Astrocyte (in vitro differentiated cells and primary cell): ENCODE results near the gene USP32. TPM values are rescaled to one million over a fixed set of nuclear protein-coding genes. Genes with fewer than 3 reads are reported as not detected.
"Not testable (repeated sequence)": the region's sequence is repeated elsewhere in the genome, so short reads cannot be mapped to it uniquely, and the experiment has no call there.

Experiments used
- DNase-seq: peaks from one replicate; pipeline ENCODE4 v3.0.0-alpha.2; 2010; ENCODE audit warnings: low read depth
- FAIRE-seq: peaks from 2 replicates; lab custom pipeline; 2011; peaks lifted over from hg19 to GRCh38; lab: Jason Lieb, UNC
- H2AFZ ChIP-seq: 2 replicates; pipeline ENCODE4 v1.6.0; 2012; ENCODE audit warnings: low read depth, low read length, inconsistent platforms
- H3K27ac ChIP-seq: 2 replicates; pipeline ENCODE4 v1.5.1; 2011; ENCODE audit warnings: low read depth, low read length, inconsistent platforms
- H3K27me3 ChIP-seq: 2 replicates; pipeline ENCODE4 v1.6.0; 2011; ENCODE audit warnings: low read length, inconsistent platforms; ENCODE audit not compliant: insufficient read depth
- H3K36me3 ChIP-seq: 2 replicates; pipeline ENCODE4 v1.5.1; 2011; ENCODE audit warnings: low read length, inconsistent platforms; ENCODE audit not compliant: insufficient read depth
- H3K4me1 ChIP-seq: 2 replicates; pipeline ENCODE4 v1.5.1; 2011; ENCODE audit warnings: low read length, inconsistent platforms; ENCODE audit not compliant: insufficient read depth
- H3K4me2 ChIP-seq: 2 replicates; pipeline ENCODE4 v1.6.0; 2012; ENCODE audit warnings: low read length, inconsistent platforms
- H3K4me3 ChIP-seq: 2 replicates; pipeline ENCODE4 v1.5.1; 2011; ENCODE audit warnings: low read depth, mild to moderate bottlenecking, low read length, inconsistent platforms; ENCODE audit not compliant: insufficient read depth
- H3K79me2 ChIP-seq: 2 replicates; pipeline ENCODE4 v1.6.0; 2012; ENCODE audit warnings: mild to moderate bottlenecking, low read length, inconsistent platforms; ENCODE audit not compliant: insufficient read depth
- H3K9ac ChIP-seq: 2 replicates; pipeline ENCODE4 v1.6.0; 2012; ENCODE audit warnings: mild to moderate bottlenecking, low read length, inconsistent platforms
- H3K9me3 ChIP-seq: 2 replicates; pipeline ENCODE4 v1.5.1; 2012; ENCODE audit warnings: low read depth, mild to moderate bottlenecking, low read length, inconsistent platforms; ENCODE audit not compliant: insufficient read depth
- H4K20me1 ChIP-seq: 2 replicates; pipeline ENCODE4 v1.6.0; 2012; ENCODE audit warnings: low read length, inconsistent platforms; ENCODE audit not compliant: insufficient read depth
- H3K27ac Mint-ChIP-seq: one replicate; pipeline ENCODE4 v1.8.0; 2021; ENCODE audit warnings: mild to moderate bottlenecking, mixed read lengths; ENCODE audit not compliant: unreplicated experiment
- H3K27me3 Mint-ChIP-seq: one replicate; pipeline ENCODE4 v1.8.0; 2021; ENCODE audit warnings: low read depth, mixed read lengths; ENCODE audit not compliant: unreplicated experiment
- H3K36me3 Mint-ChIP-seq: one replicate; pipeline ENCODE4 v1.8.0; 2021; ENCODE audit warnings: low read depth, mixed read lengths; ENCODE audit not compliant: unreplicated experiment
- H3K4me1 Mint-ChIP-seq: one replicate; pipeline ENCODE4 v1.8.0; 2021; ENCODE audit warnings: low read depth, mixed read lengths; ENCODE audit not compliant: unreplicated experiment
- H3K4me3 Mint-ChIP-seq: one replicate; pipeline ENCODE4 v1.8.0; 2021; ENCODE audit warnings: mild to moderate bottlenecking, moderate library complexity, mixed read lengths; ENCODE audit not compliant: unreplicated experiment
- H3K9me3 Mint-ChIP-seq: one replicate; pipeline ENCODE4 v1.8.0; 2021; ENCODE audit warnings: mild to moderate bottlenecking, mixed read lengths; ENCODE audit not compliant: unreplicated experiment
- EZH2 ChIP-seq: IDR thresholded peaks from 2 replicates; pipeline ENCODE4 v1.6.1; 2012; ENCODE audit warnings: mild to moderate bottlenecking, low read length, inconsistent platforms; ENCODE audit not compliant: insufficient read depth
- total RNA-seq: library from RNA; stranded (reverse); gene quantifications from 2 replicates; pipeline ENCODE4 v1.2.1, GENCODE V29; 2021
- TF ChIP-seq, protein P1 (sequence below): IDR thresholded peaks from 2 replicates; pipeline ENCODE4 v1.5.1; 2011; ENCODE audit warnings: low read depth, mild to moderate bottlenecking, inconsistent platforms, low read length, moderate library complexity; ENCODE audit not compliant: insufficient read depth

The USP32 gene
- total RNA-seq, 1 donor from 2014 or later = 40.2 TPM

DNA sequence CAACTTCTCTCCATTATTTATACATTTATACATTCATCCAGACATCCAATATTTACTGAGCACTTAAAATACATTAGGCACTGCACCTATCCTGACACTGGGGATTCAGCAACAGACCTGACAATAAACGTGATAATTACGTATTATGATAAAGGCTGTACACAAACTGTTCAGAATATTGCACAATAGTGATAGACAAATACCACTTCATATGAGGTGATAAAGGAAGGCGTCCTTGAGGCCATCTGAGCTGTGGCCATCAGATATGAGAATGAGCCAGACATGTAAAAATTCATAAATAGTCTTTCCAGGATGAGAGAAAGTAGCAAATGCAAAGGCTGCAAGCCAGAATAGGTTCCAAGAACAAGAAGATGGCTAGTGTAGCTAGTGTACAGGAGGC lies 8.6 kb downstream of the USP32 start:
- TF ChIP-seq EZH2 = no peak
- peaks cover 5% of the 10 kb centered on the region for H3K36me3 Mint-ChIP-seq
- no peak overlapping the region for H3K9ac ChIP-seq
- no peaks in the 10 kb centered on the region for H3K27me3 ChIP-seq
- H3K9me3 Mint-ChIP-seq = no peaks in the 10 kb centered on the region
- no peak overlapping the region for H3K27ac Mint-ChIP-seq
- H3K9me3 ChIP-seq = no peaks in the 10 kb centered on the region
- H3K4me3 Mint-ChIP-seq = no peak overlapping the region
- H3K27ac ChIP-seq = no peak overlapping the region
- FAIRE-seq = no peak
- DNase-seq = no peak
- no peak overlapping the region for H3K4me3 ChIP-seq
- H3K4me2 ChIP-seq = no peak overlapping the region
- peaks cover 69% of the 10 kb centered on the region for H4K20me1 ChIP-seq
- H3K4me1 Mint-ChIP-seq = peaks cover 33% of the 10 kb centered on the region
- no peaks in the 10 kb centered on the region for H3K36me3 ChIP-seq
- H3K4me1 ChIP-seq = peaks cover 1% of the 10 kb centered on the region
- H3K27me3 Mint-ChIP-seq = no peaks in the 10 kb centered on the region
- peaks cover 78% of the 10 kb centered on the region for H3K79me2 ChIP-seq
- no peak overlapping the region for H2AFZ ChIP-seq

DNA sequence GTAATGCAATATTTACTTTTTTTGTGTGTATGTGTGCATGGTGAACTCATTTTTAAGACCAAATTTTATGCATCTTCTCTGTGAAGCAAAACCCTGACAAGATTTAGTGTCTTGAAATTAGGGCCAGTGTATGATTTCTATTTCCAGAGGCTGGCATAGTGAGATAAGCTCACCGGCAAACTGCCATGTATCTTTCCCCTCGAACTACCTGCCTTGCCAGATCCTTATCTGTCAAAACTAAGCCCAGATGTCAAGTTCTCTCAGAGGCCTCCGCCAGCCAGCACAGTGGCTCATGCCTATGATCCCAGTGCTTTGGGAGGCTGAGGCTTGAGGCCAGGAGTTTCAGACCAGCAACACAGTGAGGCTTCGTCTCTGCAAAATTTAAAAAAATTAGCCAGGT lies 10.0 kb downstream of the USP32 start:
- Histone ChIP-seq H3K27ac (no peak overlapping the region), H3K4me3 (no peak overlapping the region), H3K27me3 (no peaks in the 10 kb centered on the region), H2AFZ (no peak overlapping the region), H3K4me1 (no peaks in the 10 kb centered on the region), H3K36me3 (no peaks in the 10 kb centered on the region), H3K9ac (no peak overlapping the region), H3K4me2 (no peak overlapping the region), H3K79me2 (peaks cover 70% of the 10 kb centered on the region), H4K20me1 (peaks cover 62% of the 10 kb centered on the region), H3K9me3 (no peaks in the 10 kb centered on the region)
- no peak for DNase-seq
- Mint-ChIP-seq H3K4me1 (peaks cover 28% of the 10 kb centered on the region), H3K27me3 (no peaks in the 10 kb centered on the region), H3K36me3 (peaks cover 5% of the 10 kb centered on the region), H3K9me3 (no peaks in the 10 kb centered on the region), H3K4me3 (no peak overlapping the region), H3K27ac (no peak overlapping the region)
- FAIRE-seq = no peak
- TF ChIP-seq, protein P1, sequence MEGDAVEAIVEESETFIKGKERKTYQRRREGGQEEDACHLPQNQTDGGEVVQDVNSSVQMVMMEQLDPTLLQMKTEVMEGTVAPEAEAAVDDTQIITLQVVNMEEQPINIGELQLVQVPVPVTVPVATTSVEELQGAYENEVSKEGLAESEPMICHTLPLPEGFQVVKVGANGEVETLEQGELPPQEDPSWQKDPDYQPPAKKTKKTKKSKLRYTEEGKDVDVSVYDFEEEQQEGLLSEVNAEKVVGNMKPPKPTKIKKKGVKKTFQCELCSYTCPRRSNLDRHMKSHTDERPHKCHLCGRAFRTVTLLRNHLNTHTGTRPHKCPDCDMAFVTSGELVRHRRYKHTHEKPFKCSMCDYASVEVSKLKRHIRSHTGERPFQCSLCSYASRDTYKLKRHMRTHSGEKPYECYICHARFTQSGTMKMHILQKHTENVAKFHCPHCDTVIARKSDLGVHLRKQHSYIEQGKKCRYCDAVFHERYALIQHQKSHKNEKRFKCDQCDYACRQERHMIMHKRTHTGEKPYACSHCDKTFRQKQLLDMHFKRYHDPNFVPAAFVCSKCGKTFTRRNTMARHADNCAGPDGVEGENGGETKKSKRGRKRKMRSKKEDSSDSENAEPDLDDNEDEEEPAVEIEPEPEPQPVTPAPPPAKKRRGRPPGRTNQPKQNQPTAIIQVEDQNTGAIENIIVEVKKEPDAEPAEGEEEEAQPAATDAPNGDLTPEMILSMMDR = no peak
- no peak for TF ChIP-seq EZH2

DNA sequence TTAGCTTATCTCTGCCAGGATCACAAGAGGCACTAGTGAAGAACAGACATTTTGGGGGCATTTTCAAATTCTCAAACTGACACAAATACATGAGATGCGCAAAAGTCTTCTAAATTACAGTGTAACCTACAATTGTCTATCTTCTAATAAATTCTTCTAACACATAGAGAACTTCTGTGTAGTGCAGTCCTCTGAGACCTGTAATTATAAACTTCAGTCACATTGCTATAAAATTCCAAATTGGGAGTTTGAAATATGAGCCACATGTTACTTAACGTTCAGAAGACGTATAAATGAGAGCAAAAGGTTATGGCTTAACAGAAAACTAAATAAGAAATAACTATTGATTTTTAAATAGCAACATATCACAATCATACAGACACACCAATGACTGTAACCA lies 12.5 kb downstream of the USP32 start:
- not testable (repeated sequence) for FAIRE-seq, H3K27ac Mint-ChIP-seq
- peaks cover 39% of the 10 kb centered on the region for H4K20me1 ChIP-seq

GRCh38 chr17:60378187-60378586 lies 13.7 kb downstream of the USP32 start:
- H3K9me3 Mint-ChIP-seq, H3K36me3 Mint-ChIP-seq, H3K4me1 ChIP-seq, H3K4me3 Mint-ChIP-seq, H2AFZ ChIP-seq, H3K9me3 ChIP-seq, FAIRE-seq, H3K9ac ChIP-seq, H3K27me3 ChIP-seq, H3K27me3 Mint-ChIP-seq, H3K4me3 ChIP-seq, H3K27ac ChIP-seq, H3K4me1 Mint-ChIP-seq, H3K4me2 ChIP-seq, H3K36me3 ChIP-seq, H3K27ac Mint-ChIP-seq, DNase-seq: not testable (repeated sequence)
- Histone ChIP-seq H4K20me1 (peaks cover 35% of the 10 kb centered on the region), H3K79me2 (peaks cover 39% of the 10 kb centered on the region)

More for the DNA sequence above, 12.5 kb downstream of the USP32 start:
- H3K4me1 Mint-ChIP-seq, H3K4me2 ChIP-seq, H3K9ac ChIP-seq, H2AFZ ChIP-seq, H3K4me3 ChIP-seq, H3K27ac ChIP-seq, H3K4me1 ChIP-seq, DNase-seq, H3K9me3 Mint-ChIP-seq, H3K27me3 ChIP-seq, H3K36me3 ChIP-seq, H3K9me3 ChIP-seq, H3K27me3 Mint-ChIP-seq, H3K4me3 Mint-ChIP-seq, H3K36me3 Mint-ChIP-seq: not testable (repeated sequence)
- H3K79me2 ChIP-seq = peaks cover 47% of the 10 kb centered on the region
